Keratinocyte (primary cell): ENCODE data around the gene SSR3. TPM values are rescaled to one million over a fixed set of nuclear protein-coding genes. Genes with fewer than 3 reads are reported as not detected.

ENCODE experiments used
- DNase-seq: peaks from one replicate; pipeline ENCODE4 v3.0.0-alpha.2; 2011; ENCODE audit warnings: low read depth, missing footprints, low spot score
- FAIRE-seq: peaks from 2 replicates; lab custom pipeline; 2011; peaks lifted over from hg19 to GRCh38; lab: Jason Lieb, UNC
- H2AFZ ChIP-seq: 2 replicates; pipeline ENCODE4 v1.6.0; 2012; ENCODE audit warnings: low read length, control low read depth, inconsistent platforms; ENCODE audit not compliant: control insufficient read depth
- H3K27ac ChIP-seq: 2 replicates; pipeline ENCODE4 v1.5.1; 2011; ENCODE audit warnings: low read length; ENCODE audit not compliant: control insufficient read depth, insufficient read depth
- H3K27me3 ChIP-seq: 3 replicates; pipeline ENCODE4 v1.6.0; 2011; ENCODE audit warnings: low read length; ENCODE audit not compliant: control insufficient read depth, insufficient read depth; ENCODE audit errors: extremely low read depth
- H3K36me3 ChIP-seq, 2 experiments: 2 replicates in 1 of 2; 3 replicates in 1 of 2; pipeline ENCODE4 v1.5.1; 2011; ENCODE audit warnings: low read length in 2 of 2, mild to moderate bottlenecking in 1 of 2; ENCODE audit not compliant: control insufficient read depth in 2 of 2, insufficient read depth in 2 of 2; ENCODE audit errors: extremely low read depth in 1 of 2
- H3K4me1 ChIP-seq: 3 replicates; pipeline ENCODE4 v1.5.1; 2011; ENCODE audit warnings: low read length; ENCODE audit not compliant: control insufficient read depth, insufficient read depth; ENCODE audit errors: extremely low read depth
- H3K4me2 ChIP-seq: 3 replicates; pipeline ENCODE4 v1.6.0; 2011; ENCODE audit warnings: low read depth, low read length; ENCODE audit not compliant: control insufficient read depth, insufficient read depth; ENCODE audit errors: extremely low read depth
- H3K4me3 ChIP-seq, 3 experiments: fragments of 200-600 bp in 1 of 3; sonication (generic) in 1 of 3; 2 replicates in 2 of 3; 3 replicates in 1 of 3; pipeline ENCODE4 v1.5.1; 2011 to 2016; ENCODE audit warnings: low read length in 3 of 3, mild to moderate bottlenecking in 3 of 3, control low read depth in 2 of 3, inconsistent platforms in 1 of 3, low read depth in 1 of 3, mixed read lengths in 1 of 3, mixed run types in 1 of 3, moderate library complexity in 1 of 3; ENCODE audit not compliant: control insufficient read depth in 2 of 3, insufficient read depth in 2 of 3; ENCODE audit errors: extremely low read depth in 1 of 3
- H3K79me2 ChIP-seq: 2 replicates; pipeline ENCODE4 v1.6.0; 2012; ENCODE audit warnings: low read length; ENCODE audit not compliant: control insufficient read depth, insufficient read depth
- H3K9ac ChIP-seq: 3 replicates; pipeline ENCODE4 v1.6.0; 2011; ENCODE audit warnings: low read length; ENCODE audit not compliant: control insufficient read depth, insufficient read depth; ENCODE audit errors: extremely low read depth
- H3K9me1 ChIP-seq: 3 replicates; pipeline ENCODE4 v1.6.0; 2011; ENCODE audit warnings: low read length; ENCODE audit not compliant: control insufficient read depth, insufficient read depth; ENCODE audit errors: extremely low read depth
- H3K9me3 ChIP-seq: 2 replicates; pipeline ENCODE4 v1.5.1; 2012; ENCODE audit warnings: low read depth, low read length; ENCODE audit not compliant: control insufficient read depth
- H4K20me1 ChIP-seq: 3 replicates; pipeline ENCODE4 v1.6.0; 2011; ENCODE audit warnings: low read length; ENCODE audit not compliant: control insufficient read depth, insufficient read depth; ENCODE audit errors: extremely low read depth
- CTCF ChIP-seq, 3 experiments: IDR thresholded peaks in 1 of 3; conservative IDR thresholded peaks in 1 of 3; optimal IDR thresholded peaks in 1 of 3; 2 replicates in 2 of 3; 3 replicates in 1 of 3; pipeline versions ENCODE3 to v1.5.1; 2011; ENCODE audit warnings: low read length in 3 of 3, mild to moderate bottlenecking in 3 of 3, moderate library complexity in 2 of 3, control low read depth in 1 of 3, inconsistent platforms in 1 of 3; ENCODE audit not compliant: insufficient read depth in 2 of 3; ENCODE audit errors: extremely low read depth in 1 of 3
- EZH2 ChIP-seq: IDR thresholded peaks from one replicate; pipeline ENCODE4 v1.6.1; 2012; ENCODE audit warnings: inconsistent platforms, mild to moderate bottlenecking, low read length, moderate library complexity
- dilution Hi-C: fragments of 300-500 bp; cut with MboI; formaldehyde crosslinking; loops from one replicate; pipeline ENCODE4 v1.7.0; 2020; ENCODE audit warnings: low sequenced_read_pairs; ENCODE audit not compliant: extremely low pct_ligation_motif_present
- polyA plus RNA-seq, 5 experiments: library from polyadenylated mRNA; depleted of rRNA in 3 of 5; stranded (reverse) in 3 of 5; stranded (forward) in 1 of 5; unstranded in 1 of 5; fragments of >200 nt; gene quantifications; 1 replicate in 1 of 5; 2 replicates in 3 of 5; 3 replicates in 1 of 5; pipeline versions ENCODE4 v1.2.1 to v1.2.3, GENCODE V29; 2011 to 2012; ENCODE audit warnings: missing spikeins in 2 of 5, low read depth in 1 of 5, low replicate concordance in 1 of 5

Gene SSR3
- polyA plus RNA-seq, 1 donor (not counting 4 experiments of a cell fraction or from before 2014, with no cell fraction given), result 378 TPM

- no peak overlapping the region for H3K9ac ChIP-seq
- H2AFZ ChIP-seq, result no peak overlapping the region
- H3K9me1 ChIP-seq, result no peaks in the 10 kb centered on the region
- H3K79me2 ChIP-seq, result no peaks in the 10 kb centered on the region
- no peak overlapping the region for H3K4me3 ChIP-seq
- H4K20me1 ChIP-seq, result no peaks in the 10 kb centered on the region
- no peak overlapping the region for H3K27ac ChIP-seq
- no peak for DNase-seq
- no peaks in the 10 kb centered on the region for H3K27me3 ChIP-seq
- H3K36me3 ChIP-seq, result no peaks in the 10 kb centered on the region
- no peaks in the 10 kb centered on the region for H3K9me3 ChIP-seq
- TF ChIP-seq EZH2 (no peak), CTCF (optimal IDR thresholded peaks at IDR 0.05 in 1 of 3, IDR thresholded peaks at IDR 0.05 in 1 of 3, conservative IDR thresholded peaks at IDR 0.05 in 1 of 3; ENCODE audit: extremely low read depth in 1 of 3, insufficient read depth in 2 of 3, low read length in 3 of 3) (no peak)
- H3K4me2 ChIP-seq, result no peak overlapping the region
- FAIRE-seq, result no peak
- dilution Hi-C loops, result loop anchor here (25.0 kb wide), 2 partner anchors 355 to 505 kb away; no protein-coding TSS in a partner anchor
- no peaks in the 10 kb centered on the region for H3K4me1 ChIP-seq
Observed at GRCh38 chr3:156516961-156517360, 38.0 kb downstream of the SSR3 start.

- no peak overlapping the region for H2AFZ ChIP-seq
- H3K79me2 ChIP-seq, result no peaks in the 10 kb centered on the region
- no peaks in the 10 kb centered on the region for H4K20me1 ChIP-seq
- H3K27ac ChIP-seq, result no peak overlapping the region
- H3K9me3 ChIP-seq, result no peaks in the 10 kb centered on the region
- TF ChIP-seq CTCF (optimal IDR thresholded peaks at IDR 0.05 in 1 of 3, IDR thresholded peaks at IDR 0.05 in 1 of 3, conservative IDR thresholded peaks at IDR 0.05 in 1 of 3; ENCODE audit: extremely low read depth in 1 of 3, insufficient read depth in 2 of 3, low read length in 3 of 3) (no peak), EZH2 (no peak)
- no peaks in the 10 kb centered on the region for H3K36me3 ChIP-seq
- no peak overlapping the region for H3K4me3 ChIP-seq
- H3K9ac ChIP-seq, result no peak overlapping the region
- no peaks in the 10 kb centered on the region for H3K9me1 ChIP-seq
- no peak overlapping the region for H3K4me2 ChIP-seq
- H3K27me3 ChIP-seq, result no peaks in the 10 kb centered on the region
- FAIRE-seq, result no peak
- H3K4me1 ChIP-seq, result no peaks in the 10 kb centered on the region
- dilution Hi-C loops, result loop anchor here (25.0 kb wide), 2 partner anchors 354 to 504 kb away; no protein-coding TSS in a partner anchor
- no peak for DNase-seq
Observed at GRCh38 chr3:156516284-156516683, 38.6 kb downstream of the SSR3 start.
